ENCODE data around the gene S100A4. TPM values are rescaled to one million over a fixed set of nuclear protein-coding genes. Genes with fewer than 3 reads are reported as not detected.

The S100A4 gene
- total RNA-seq, 1 donor from 2014 or later = 69.3 TPM

DNA sequence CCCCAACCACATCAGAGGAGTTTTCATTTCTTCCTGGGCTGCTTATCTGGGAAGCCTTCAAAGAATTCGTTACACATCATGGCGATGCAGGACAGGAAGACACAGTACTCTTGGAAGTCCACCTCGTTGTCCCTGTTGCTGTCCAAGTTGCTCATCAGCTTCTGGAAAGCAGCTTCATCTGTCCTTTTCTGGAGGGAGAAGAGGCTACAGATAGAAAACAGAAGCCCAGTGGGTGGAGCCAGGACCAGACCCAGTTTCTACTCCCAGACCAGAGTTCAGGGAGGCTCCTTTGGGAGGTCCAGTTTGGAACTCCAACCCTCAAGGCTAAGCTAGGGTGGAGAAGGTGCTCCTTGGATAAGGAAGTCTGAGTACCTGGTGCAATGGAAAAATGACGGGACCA, 1.9 kb downstream of the S100A4 start:
- H4K20me1 ChIP-seq (ENCODE audit: insufficient read depth, low read length) = no peaks in the 10 kb centered on the region
- H3K4me1 Mint-ChIP-seq (ENCODE audit: low read depth, unreplicated experiment) = peaks cover 77% of the 10 kb centered on the region
- no peaks in the 10 kb centered on the region for H3K27me3 ChIP-seq (ENCODE audit: insufficient read depth, low read length)
- no peak overlapping the region for H3K9ac ChIP-seq (ENCODE audit: low read length)
- H3K36me3 Mint-ChIP-seq (ENCODE audit: low read depth, unreplicated experiment) = peaks cover 2% of the 10 kb centered on the region
- H3K4me1 ChIP-seq (ENCODE audit: insufficient read depth, low read length) = peaks cover 39% of the 10 kb centered on the region
- H3K79me2 ChIP-seq (ENCODE audit: insufficient read depth, low read length) = no peaks in the 10 kb centered on the region
- no peak for TF ChIP-seq EZH2 (IDR thresholded peaks at IDR 0.05; ENCODE audit: insufficient read depth, low read length)
- no peaks in the 10 kb centered on the region for H3K9me3 ChIP-seq (ENCODE audit: insufficient read depth, low read depth, low read length)
- H3K27ac ChIP-seq (ENCODE audit: low read depth, low read length) = no peak overlapping the region
- no peaks in the 10 kb centered on the region for H3K36me3 ChIP-seq (ENCODE audit: insufficient read depth, low read length)
- peak overlapping the region; percentile 87 for H3K27ac Mint-ChIP-seq (ENCODE audit: unreplicated experiment)
- FAIRE-seq = no peak
- H2AFZ ChIP-seq (ENCODE audit: low read depth, low read length) = no peak overlapping the region
- DNase-seq (ENCODE audit: low read depth) = no peak
- H3K4me2 ChIP-seq (ENCODE audit: low read length) = no peak overlapping the region
- H3K4me3 ChIP-seq (ENCODE audit: insufficient read depth, low read depth, low read length) = no peak overlapping the region
- no peaks in the 10 kb centered on the region for H3K27me3 Mint-ChIP-seq (ENCODE audit: low read depth, unreplicated experiment)
- no peak overlapping the region for H3K4me3 Mint-ChIP-seq (ENCODE audit: unreplicated experiment)
- no peaks in the 10 kb centered on the region for H3K9me3 Mint-ChIP-seq (ENCODE audit: unreplicated experiment)

DNA sequence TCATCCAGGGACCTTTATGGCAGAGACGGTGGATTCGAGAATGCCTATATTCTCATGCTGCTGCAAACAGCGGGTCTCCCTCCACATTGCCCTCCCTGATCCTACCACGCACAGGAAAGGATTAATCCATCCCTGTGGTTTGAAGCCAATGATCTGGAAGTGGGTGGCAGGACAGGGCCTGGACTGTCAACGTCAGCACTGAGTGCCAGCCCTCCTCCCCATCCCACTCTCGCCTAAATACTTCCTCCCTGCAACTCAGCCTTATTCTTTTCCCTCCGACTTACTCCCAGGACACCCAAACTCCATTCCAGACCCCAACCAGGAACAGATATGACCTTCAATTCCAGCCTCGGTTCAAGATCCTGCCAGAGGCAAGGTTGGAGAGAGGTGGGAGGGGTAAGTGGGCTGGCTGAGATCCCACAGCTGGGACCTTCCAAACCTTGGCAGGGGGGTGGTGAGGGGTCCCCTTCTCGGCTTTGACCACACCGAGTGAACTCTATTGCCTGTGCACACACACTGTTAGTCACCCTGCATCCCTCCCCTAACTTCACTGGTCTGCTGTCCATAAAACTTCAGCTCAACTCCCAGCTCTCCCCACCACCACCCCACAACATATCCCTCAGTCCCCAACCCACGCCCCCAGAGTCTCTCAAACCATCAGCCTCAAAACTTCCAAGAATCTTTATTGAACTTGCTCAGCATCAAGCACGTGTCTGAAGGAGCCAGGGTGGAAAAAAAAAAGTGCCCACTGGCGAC, 2.5 kb downstream of the S100A4 start:
- no peaks in the 10 kb centered on the region for H3K9me3 Mint-ChIP-seq (ENCODE audit: unreplicated experiment)
- Histone ChIP-seq H4K20me1 (ENCODE audit: insufficient read depth, low read length) (no peaks in the 10 kb centered on the region), H2AFZ (ENCODE audit: low read depth, low read length) (no peak overlapping the region), H3K9ac (ENCODE audit: low read length) (no peak overlapping the region), H3K79me2 (ENCODE audit: insufficient read depth, low read length) (no peaks in the 10 kb centered on the region), H3K4me3 (ENCODE audit: insufficient read depth, low read depth, low read length) (no peak overlapping the region), H3K9me3 (ENCODE audit: insufficient read depth, low read depth, low read length) (no peaks in the 10 kb centered on the region), H3K27me3 (ENCODE audit: insufficient read depth, low read length) (no peaks in the 10 kb centered on the region), H3K36me3 (ENCODE audit: insufficient read depth, low read length) (no peaks in the 10 kb centered on the region), H3K4me1 (ENCODE audit: insufficient read depth, low read length) (peaks cover 33% of the 10 kb centered on the region), H3K27ac (ENCODE audit: low read depth, low read length) (no peak overlapping the region), H3K4me2 (ENCODE audit: low read length) (no peak overlapping the region)
- DNase-seq (ENCODE audit: low read depth) = no peak
- no peaks in the 10 kb centered on the region for H3K27me3 Mint-ChIP-seq (ENCODE audit: low read depth, unreplicated experiment)
- peaks cover 2% of the 10 kb centered on the region for H3K36me3 Mint-ChIP-seq (ENCODE audit: low read depth, unreplicated experiment)
- H3K27ac Mint-ChIP-seq (ENCODE audit: unreplicated experiment) = peak overlapping the region; percentile 19
- no peak for FAIRE-seq
- no peak overlapping the region for H3K4me3 Mint-ChIP-seq (ENCODE audit: unreplicated experiment)
- no peak for TF ChIP-seq EZH2 (IDR thresholded peaks at IDR 0.05; ENCODE audit: insufficient read depth, low read length)
- TF ChIP-seq, protein P1, sequence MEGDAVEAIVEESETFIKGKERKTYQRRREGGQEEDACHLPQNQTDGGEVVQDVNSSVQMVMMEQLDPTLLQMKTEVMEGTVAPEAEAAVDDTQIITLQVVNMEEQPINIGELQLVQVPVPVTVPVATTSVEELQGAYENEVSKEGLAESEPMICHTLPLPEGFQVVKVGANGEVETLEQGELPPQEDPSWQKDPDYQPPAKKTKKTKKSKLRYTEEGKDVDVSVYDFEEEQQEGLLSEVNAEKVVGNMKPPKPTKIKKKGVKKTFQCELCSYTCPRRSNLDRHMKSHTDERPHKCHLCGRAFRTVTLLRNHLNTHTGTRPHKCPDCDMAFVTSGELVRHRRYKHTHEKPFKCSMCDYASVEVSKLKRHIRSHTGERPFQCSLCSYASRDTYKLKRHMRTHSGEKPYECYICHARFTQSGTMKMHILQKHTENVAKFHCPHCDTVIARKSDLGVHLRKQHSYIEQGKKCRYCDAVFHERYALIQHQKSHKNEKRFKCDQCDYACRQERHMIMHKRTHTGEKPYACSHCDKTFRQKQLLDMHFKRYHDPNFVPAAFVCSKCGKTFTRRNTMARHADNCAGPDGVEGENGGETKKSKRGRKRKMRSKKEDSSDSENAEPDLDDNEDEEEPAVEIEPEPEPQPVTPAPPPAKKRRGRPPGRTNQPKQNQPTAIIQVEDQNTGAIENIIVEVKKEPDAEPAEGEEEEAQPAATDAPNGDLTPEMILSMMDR (IDR thresholded peaks at IDR 0.05; ENCODE audit: insufficient read depth, low read depth, low read length) = no peak
- H3K4me1 Mint-ChIP-seq (ENCODE audit: low read depth, unreplicated experiment) = peaks cover 74% of the 10 kb centered on the region

DNA sequence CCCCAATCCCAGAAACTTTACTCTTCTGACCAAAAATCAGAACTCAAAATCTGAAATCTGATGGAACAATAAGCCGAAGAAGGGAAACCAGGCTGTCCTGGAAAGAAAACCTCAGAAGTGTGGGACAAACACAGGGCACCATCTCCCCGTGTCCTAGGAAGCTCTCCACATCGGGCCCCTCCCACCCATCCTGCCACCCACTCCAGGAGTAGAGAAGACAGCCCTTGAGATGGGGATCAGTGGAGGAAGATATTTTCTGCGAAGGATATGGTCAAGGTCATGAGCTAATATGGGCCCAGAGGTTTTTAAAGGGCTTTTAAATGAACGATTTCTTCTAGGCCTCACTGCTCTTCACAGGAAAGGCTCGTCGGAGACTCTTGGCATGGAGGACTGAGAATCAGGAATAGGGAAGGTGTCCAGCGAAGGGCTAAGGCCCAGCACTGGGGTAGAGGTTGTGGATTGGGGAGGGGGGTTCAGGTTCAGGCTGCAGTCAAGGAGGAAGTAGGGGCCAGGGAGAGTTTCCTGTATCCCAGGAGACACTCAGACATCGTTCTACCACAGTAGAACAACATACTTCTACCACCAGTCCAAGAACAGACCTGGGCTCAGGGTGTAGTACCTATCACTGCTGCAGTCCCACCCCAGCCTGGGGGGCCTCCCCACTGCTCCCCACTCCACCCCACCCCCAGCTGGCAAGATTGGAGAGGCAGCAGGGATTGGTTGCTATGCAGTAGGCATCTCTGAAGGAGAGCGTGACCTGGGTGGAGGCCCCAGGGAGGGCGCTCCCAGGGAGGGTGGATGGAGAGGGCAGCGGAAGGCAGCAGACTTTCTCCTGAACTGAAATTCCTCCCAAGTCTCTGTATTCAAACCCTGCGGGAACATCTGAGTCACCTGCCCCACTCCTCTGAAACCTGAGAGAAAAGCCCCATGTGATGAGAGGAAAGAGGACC, 3.7 kb downstream of the S100A4 start:
- Histone ChIP-seq H3K4me3 (ENCODE audit: insufficient read depth, low read depth, low read length) (no peak overlapping the region), H3K9ac (ENCODE audit: low read length) (no peak overlapping the region), H3K79me2 (ENCODE audit: insufficient read depth, low read length) (no peaks in the 10 kb centered on the region), H2AFZ (ENCODE audit: low read depth, low read length) (no peak overlapping the region), H3K36me3 (ENCODE audit: insufficient read depth, low read length) (no peaks in the 10 kb centered on the region), H3K4me2 (ENCODE audit: low read length) (no peak overlapping the region), H3K9me3 (ENCODE audit: insufficient read depth, low read depth, low read length) (no peaks in the 10 kb centered on the region), H3K27ac (ENCODE audit: low read depth, low read length) (no peak overlapping the region), H4K20me1 (ENCODE audit: insufficient read depth, low read length) (no peaks in the 10 kb centered on the region), H3K27me3 (ENCODE audit: insufficient read depth, low read length) (no peaks in the 10 kb centered on the region), H3K4me1 (ENCODE audit: insufficient read depth, low read length) (peaks cover 33% of the 10 kb centered on the region)
- peaks cover 2% of the 10 kb centered on the region for H3K36me3 Mint-ChIP-seq (ENCODE audit: low read depth, unreplicated experiment)
- FAIRE-seq = no peak
- TF ChIP-seq, protein P1 (IDR thresholded peaks at IDR 0.05; ENCODE audit: insufficient read depth, low read depth, low read length) = no peak
- no peak for TF ChIP-seq EZH2 (IDR thresholded peaks at IDR 0.05; ENCODE audit: insufficient read depth, low read length)
- H3K9me3 Mint-ChIP-seq (ENCODE audit: unreplicated experiment) = no peaks in the 10 kb centered on the region
- no peak overlapping the region for H3K4me3 Mint-ChIP-seq (ENCODE audit: unreplicated experiment)
- no peak for DNase-seq (ENCODE audit: low read depth)
- H3K27me3 Mint-ChIP-seq (ENCODE audit: low read depth, unreplicated experiment) = no peaks in the 10 kb centered on the region
- peak overlapping the region; percentile 72 for H3K27ac Mint-ChIP-seq (ENCODE audit: unreplicated experiment)
- H3K4me1 Mint-ChIP-seq (ENCODE audit: low read depth, unreplicated experiment) = peaks cover 67% of the 10 kb centered on the region

All from astrocyte (in vitro differentiated cells and primary cell).